Dendritic cell treated with granulocyte-macrophage colony-stimulating factor and Interleukin-4, amounts not matched to agents 40 ng/mL and 50 ng/mL, for 4 days (primary cell): ENCODE data around the gene RSBN1.

Source experiments
- H3K27ac Mint-ChIP-seq: one replicate; pipeline ENCODE4 v1.8.0; 2022; ENCODE audit warnings: mild to moderate bottlenecking, mixed read lengths
- H3K27me3 Mint-ChIP-seq: one replicate; pipeline ENCODE4 v1.8.0; 2022; ENCODE audit warnings: mild to moderate bottlenecking, mixed read lengths
- H3K36me3 Mint-ChIP-seq: one replicate; pipeline ENCODE4 v1.8.0; 2022; ENCODE audit warnings: low read depth, mixed read lengths
- H3K4me1 Mint-ChIP-seq: one replicate; pipeline ENCODE4 v1.8.0; 2022; ENCODE audit warnings: low read depth, mixed read lengths
- H3K4me3 Mint-ChIP-seq: one replicate; pipeline ENCODE4 v1.8.0; 2022; ENCODE audit warnings: mild to moderate bottlenecking, moderate library complexity, mixed read lengths
- H3K9me3 Mint-ChIP-seq: one replicate; pipeline ENCODE4 v1.8.0; 2022; ENCODE audit warnings: mixed read lengths
- intact Hi-C: fragments of 100-400 bp; cut with micrococcal nuclease; formaldehyde crosslinking; loops from one replicate; pipeline ENCODE4 v1.15.0; 2022

Gene RSBN1

DNA sequence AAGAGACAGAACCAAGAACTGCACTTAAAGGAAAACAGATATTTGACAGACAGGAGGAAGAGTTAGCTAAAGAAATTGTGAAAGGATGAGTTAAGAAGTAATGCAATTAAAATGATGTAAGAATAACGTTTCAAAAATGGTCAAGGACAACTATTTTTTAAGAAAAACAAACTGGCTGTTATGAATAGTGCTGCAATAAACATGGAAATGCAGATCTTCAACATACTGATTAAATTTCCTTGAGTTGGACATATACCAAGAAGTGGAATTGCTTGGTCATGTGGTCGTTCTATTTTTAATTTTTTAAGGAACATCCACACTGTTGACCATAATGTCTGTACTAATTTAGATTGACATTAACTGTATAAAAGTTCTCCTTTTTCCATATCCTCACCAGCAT is 29.9 kb downstream of the RSBN1 start:
- Mint-ChIP-seq H3K36me3 (peaks cover 18% of the 10 kb centered on the region), H3K9me3 (no peaks in the 10 kb centered on the region), H3K4me3 (no peak overlapping the region), H3K27me3 (no peaks in the 10 kb centered on the region), H3K27ac (no peak overlapping the region), H3K4me1 (peaks cover 18% of the 10 kb centered on the region)
- intact Hi-C loops: no loop called here

DNA sequence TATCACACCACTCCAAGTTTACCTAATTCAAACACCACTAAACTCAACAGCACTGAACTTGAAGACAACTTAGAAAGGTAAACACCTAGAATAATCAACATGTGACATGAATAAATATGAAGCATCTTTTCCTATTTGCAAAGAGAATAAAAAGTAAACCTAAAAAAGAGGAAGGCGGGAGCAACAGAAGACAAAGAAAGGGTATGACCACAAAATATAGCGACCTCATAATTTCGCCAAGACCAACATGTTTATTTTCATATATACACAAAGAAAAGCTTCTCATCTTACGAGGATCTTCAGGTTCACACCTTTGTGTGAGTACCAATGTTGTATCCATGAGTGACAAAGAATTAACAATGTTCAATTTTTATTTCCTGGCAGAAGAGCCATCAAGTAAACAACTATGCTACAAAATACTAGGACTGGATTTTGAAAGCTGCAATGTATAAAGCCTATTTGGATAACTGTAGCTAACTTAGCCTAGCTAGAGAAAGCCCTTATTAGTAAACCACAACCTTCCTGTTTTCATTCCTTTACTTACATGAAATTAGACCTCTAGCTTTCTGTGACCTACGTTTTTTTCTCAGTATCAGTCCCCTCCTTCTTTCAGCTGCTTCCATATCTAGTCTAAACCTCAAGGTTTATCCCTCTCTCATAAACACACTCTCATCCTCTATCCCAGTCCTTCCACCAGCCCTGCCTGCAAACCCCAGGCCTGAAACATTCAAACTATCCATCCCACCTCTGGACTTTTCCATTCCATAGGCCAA is 31.7 kb downstream of the RSBN1 start:
- intact Hi-C loops: loop anchor here (2.0 kb wide), 1 partner anchor 14 kb away; no protein-coding TSS in a partner anchor
- Mint-ChIP-seq H3K27me3 (no peaks in the 10 kb centered on the region), H3K4me1 (peaks cover 10% of the 10 kb centered on the region), H3K9me3 (no peaks in the 10 kb centered on the region), H3K4me3 (no peak overlapping the region), H3K36me3 (peaks cover 22% of the 10 kb centered on the region), H3K27ac (no peak overlapping the region)

DNA sequence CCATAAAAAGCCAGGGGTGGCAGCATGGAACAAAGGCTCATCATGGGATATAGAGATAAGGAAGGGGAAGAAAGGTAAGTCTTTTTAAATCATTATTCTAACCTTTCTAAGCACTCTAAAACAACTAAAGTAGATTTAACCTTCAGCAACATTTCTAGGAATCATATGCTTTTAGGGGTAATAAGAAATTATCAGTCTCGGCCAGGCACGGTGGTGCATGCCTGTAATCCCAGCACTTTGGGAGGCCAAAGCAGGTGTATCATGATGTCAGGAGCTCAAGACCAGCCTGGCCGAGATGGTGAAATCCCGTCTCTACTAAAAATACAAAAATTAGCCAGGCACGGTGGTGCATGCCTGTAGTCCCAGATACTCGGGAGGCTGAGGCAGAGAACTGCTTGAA is 32.7 kb downstream of the RSBN1 start:
- Mint-ChIP-seq H3K4me1 (peaks cover 8% of the 10 kb centered on the region), H3K27me3 (no peaks in the 10 kb centered on the region), H3K27ac (no peak overlapping the region), H3K9me3 (no peaks in the 10 kb centered on the region), H3K36me3 (peaks cover 31% of the 10 kb centered on the region), H3K4me3 (no peak overlapping the region)
- intact Hi-C loops: no loop called here

GRCh38 chr1:113777561-113777960 is 34.7 kb downstream of the RSBN1 start:
- Mint-ChIP-seq H3K4me3 (no peak overlapping the region), H3K4me1 (peaks cover 5% of the 10 kb centered on the region), H3K27ac (no peak overlapping the region), H3K27me3 (no peaks in the 10 kb centered on the region), H3K36me3 (peaks cover 51% of the 10 kb centered on the region), H3K9me3 (no peaks in the 10 kb centered on the region)
- intact Hi-C loops: no loop called here

- no peaks in the 10 kb centered on the region for H3K27me3 Mint-ChIP-seq
- no peaks in the 10 kb centered on the region for H3K9me3 Mint-ChIP-seq
- intact Hi-C loops: no loop called here
- H3K4me1 Mint-ChIP-seq: peaks cover 7% of the 10 kb centered on the region
- no peak overlapping the region for H3K27ac Mint-ChIP-seq
- H3K36me3 Mint-ChIP-seq: peaks cover 83% of the 10 kb centered on the region
- H3K4me3 Mint-ChIP-seq: no peak overlapping the region
Observed at GRCh38 chr1:113770031-113770430, 42.2 kb downstream of the RSBN1 start.

DNA sequence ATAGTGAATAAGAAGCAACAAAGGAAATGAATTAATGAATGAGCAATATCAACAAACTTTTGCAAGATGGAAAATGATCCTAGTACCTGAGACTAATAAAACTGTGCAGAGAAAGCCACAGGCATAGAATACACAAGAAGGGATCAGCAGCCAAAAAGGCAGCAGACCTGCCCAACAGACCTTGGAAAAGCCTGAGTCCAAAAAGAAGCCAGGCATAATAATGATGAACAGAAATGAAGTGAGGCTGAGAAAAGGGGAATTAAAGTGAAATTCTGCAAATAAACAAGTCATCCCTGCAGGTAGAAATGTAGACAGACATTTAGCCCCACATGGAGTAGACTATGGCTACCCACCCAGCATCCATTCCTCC is 42.7 kb downstream of the RSBN1 start:
- H3K27me3 Mint-ChIP-seq: no peaks in the 10 kb centered on the region
- H3K9me3 Mint-ChIP-seq: no peaks in the 10 kb centered on the region
- peaks cover 7% of the 10 kb centered on the region for H3K4me1 Mint-ChIP-seq
- peaks cover 78% of the 10 kb centered on the region for H3K36me3 Mint-ChIP-seq
- H3K27ac Mint-ChIP-seq: no peak overlapping the region
- H3K4me3 Mint-ChIP-seq: no peak overlapping the region
- intact Hi-C loops: no loop called here

DNA sequence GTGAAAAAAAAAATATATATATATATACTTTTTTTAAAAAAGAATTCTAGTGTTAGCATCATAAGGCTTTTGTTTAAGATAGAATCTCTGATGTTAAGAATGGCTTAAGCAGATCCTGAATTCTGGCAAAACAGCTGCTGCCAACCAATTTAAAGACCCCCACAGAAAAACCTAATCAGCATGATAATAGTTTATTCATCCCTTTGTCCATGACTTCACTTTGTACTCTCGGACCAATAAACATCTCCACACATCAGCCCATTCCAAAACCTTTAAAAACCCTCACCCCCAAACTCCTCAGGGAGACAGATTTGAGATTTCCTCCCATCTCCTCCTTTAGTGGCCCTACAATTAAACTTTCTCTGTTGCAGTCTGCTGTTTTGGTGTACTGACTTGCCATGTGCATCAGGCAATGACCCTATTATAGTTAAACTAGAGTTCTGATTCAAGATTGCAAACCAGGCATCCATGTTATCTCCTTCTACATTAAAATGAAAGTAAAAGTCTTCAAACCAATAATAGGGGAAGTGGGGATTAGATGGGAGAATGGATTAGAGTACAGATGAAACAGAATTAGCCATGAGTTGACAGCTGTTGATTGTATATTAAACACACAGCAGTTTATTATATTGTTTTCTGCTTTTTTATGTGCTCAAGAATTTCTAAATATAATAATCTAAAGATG is 43.2 kb downstream of the RSBN1 start:
- Mint-ChIP-seq H3K36me3 (peaks cover 76% of the 10 kb centered on the region), H3K4me3 (no peak overlapping the region), H3K9me3 (no peaks in the 10 kb centered on the region), H3K27me3 (no peaks in the 10 kb centered on the region), H3K27ac (peak overlapping the region; percentile 13), H3K4me1 (peaks cover 7% of the 10 kb centered on the region)
- intact Hi-C loops: no loop called here

- peaks cover 59% of the 10 kb centered on the region for H3K36me3 Mint-ChIP-seq
- peaks cover 7% of the 10 kb centered on the region for H3K4me1 Mint-ChIP-seq
- no peaks in the 10 kb centered on the region for H3K27me3 Mint-ChIP-seq
- no peaks in the 10 kb centered on the region for H3K9me3 Mint-ChIP-seq
- no peak overlapping the region for H3K27ac Mint-ChIP-seq
- intact Hi-C loops: no loop called here
- H3K4me3 Mint-ChIP-seq: no peak overlapping the region
Observed at GRCh38 chr1:113765306-113766230, 46.7 kb downstream of the RSBN1 start.

DNA sequence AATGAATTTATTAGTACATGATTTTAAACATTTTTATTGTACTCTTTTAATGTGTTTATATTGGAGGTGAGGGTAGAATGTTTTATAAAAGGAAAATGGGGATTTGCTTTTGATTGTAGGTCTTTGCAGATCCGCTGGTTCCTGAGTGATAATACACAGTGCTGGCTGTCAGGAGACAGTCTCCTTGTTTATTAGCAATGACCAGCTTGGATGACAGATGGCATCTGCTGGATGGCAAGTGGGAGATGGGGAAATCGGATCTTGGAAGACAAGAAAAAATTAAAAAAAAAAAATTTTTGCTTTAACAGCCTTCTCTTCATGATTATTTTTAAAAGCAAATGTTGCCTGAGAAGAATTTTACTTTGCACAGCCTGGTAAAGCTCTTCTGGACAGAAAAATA is 48.6 kb downstream of the RSBN1 start:
- intact Hi-C loops: no loop called here
- peaks cover 8% of the 10 kb centered on the region for H3K4me1 Mint-ChIP-seq
- H3K9me3 Mint-ChIP-seq: no peaks in the 10 kb centered on the region
- no peak overlapping the region for H3K27ac Mint-ChIP-seq
- H3K4me3 Mint-ChIP-seq: no peak overlapping the region
- no peaks in the 10 kb centered on the region for H3K27me3 Mint-ChIP-seq
- peaks cover 58% of the 10 kb centered on the region for H3K36me3 Mint-ChIP-seq

DNA sequence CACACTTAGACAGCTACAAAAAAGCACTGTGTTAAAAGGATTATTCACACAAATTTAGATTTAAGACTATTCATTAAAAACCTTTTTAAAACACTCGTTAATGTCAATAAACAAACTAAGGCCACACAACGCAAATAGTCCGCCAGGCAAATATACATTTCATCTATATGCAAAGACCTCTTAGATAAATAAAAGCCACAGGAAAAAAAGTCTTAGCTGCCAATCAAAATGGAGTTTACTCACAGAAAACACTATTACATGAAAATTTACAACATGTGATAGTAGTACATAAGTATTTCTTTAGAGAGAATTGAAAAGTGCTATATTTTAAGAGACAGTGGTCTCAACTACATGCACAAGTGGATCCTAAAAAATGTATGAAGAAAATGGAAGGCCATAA is 50.3 kb downstream of the RSBN1 start:
- H3K27me3 Mint-ChIP-seq: no peaks in the 10 kb centered on the region
- peaks cover 13% of the 10 kb centered on the region for H3K4me1 Mint-ChIP-seq
- H3K36me3 Mint-ChIP-seq: peaks cover 47% of the 10 kb centered on the region
- H3K9me3 Mint-ChIP-seq: no peaks in the 10 kb centered on the region
- intact Hi-C loops: no loop called here
- no peak overlapping the region for H3K4me3 Mint-ChIP-seq
- no peak overlapping the region for H3K27ac Mint-ChIP-seq

- peaks cover 47% of the 10 kb centered on the region for H3K36me3 Mint-ChIP-seq
- H3K27me3 Mint-ChIP-seq: no peaks in the 10 kb centered on the region
- H3K27ac Mint-ChIP-seq: peak overlapping the region; percentile 89
- intact Hi-C loops: no loop called here
- peaks cover 26% of the 10 kb centered on the region for H3K4me1 Mint-ChIP-seq
- H3K9me3 Mint-ChIP-seq: no peaks in the 10 kb centered on the region
- peak overlapping the region; percentile 97 for H3K4me3 Mint-ChIP-seq
Observed at GRCh38 chr1:113760102-113761080, 51.9 kb downstream of the RSBN1 start.

- Mint-ChIP-seq H3K27ac (peak within 1 kb of the TSS; percentile 89), H3K9me3 (no peaks in the 10 kb centered on the region), H3K4me3 (peak within 1 kb of the TSS; percentile 97), H3K27me3 (no peaks in the 10 kb centered on the region), H3K4me1 (peaks cover 27% of the 10 kb centered on the region), H3K36me3 (peaks cover 47% of the 10 kb centered on the region)
- intact Hi-C loops: loop anchor here (1.0 to 2.0 kb wide), 2 partner anchors 53 to 146 kb away; partner anchors contain the start of genes DCLRE1B and RSBN1
Observed at GRCh38 chr1:113759333-113760101, 52.8 kb downstream of the RSBN1 start, which contains the start of gene PHTF1. PHTF1 (minus strand) TSS chr1:113759486; CDS start chr1:113758703, 783 bp downstream.
